GM12873 (cell line): ENCODE measurements around the gene FAM118A.

ENCODE experiments used
- TF ChIP-seq, protein P1 (sequence below): IDR thresholded peaks from 2 replicates; pipeline ENCODE4 v1.5.1; 2012; ENCODE audit warnings: low read depth, mild to moderate bottlenecking, moderate library complexity, low read length, control low read depth; ENCODE audit not compliant: insufficient read depth; ENCODE audit errors: missing control alignments

Gene FAM118A

DNA sequence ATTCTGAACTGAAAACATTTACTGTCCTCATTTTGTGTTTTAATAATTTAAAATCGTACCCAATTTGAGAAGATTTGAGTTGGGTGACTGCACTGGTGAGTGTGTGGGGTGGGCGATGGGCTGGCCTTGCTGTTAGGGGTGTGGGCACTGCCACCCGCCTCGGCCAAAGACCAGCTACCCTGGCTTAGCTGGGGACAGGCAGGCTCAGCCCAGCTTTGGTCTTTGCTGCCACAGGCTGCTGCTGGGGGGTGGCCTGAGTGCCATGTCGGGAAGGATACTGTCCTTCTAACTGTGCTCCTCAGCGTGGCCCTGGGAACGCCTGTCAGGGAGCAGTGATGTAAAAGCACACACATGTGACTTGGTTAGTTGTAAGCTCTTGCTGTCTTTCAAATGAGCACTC is 22.3 kb downstream of the FAM118A start:
- TF ChIP-seq, protein P1, sequence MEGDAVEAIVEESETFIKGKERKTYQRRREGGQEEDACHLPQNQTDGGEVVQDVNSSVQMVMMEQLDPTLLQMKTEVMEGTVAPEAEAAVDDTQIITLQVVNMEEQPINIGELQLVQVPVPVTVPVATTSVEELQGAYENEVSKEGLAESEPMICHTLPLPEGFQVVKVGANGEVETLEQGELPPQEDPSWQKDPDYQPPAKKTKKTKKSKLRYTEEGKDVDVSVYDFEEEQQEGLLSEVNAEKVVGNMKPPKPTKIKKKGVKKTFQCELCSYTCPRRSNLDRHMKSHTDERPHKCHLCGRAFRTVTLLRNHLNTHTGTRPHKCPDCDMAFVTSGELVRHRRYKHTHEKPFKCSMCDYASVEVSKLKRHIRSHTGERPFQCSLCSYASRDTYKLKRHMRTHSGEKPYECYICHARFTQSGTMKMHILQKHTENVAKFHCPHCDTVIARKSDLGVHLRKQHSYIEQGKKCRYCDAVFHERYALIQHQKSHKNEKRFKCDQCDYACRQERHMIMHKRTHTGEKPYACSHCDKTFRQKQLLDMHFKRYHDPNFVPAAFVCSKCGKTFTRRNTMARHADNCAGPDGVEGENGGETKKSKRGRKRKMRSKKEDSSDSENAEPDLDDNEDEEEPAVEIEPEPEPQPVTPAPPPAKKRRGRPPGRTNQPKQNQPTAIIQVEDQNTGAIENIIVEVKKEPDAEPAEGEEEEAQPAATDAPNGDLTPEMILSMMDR, result no peak

DNA sequence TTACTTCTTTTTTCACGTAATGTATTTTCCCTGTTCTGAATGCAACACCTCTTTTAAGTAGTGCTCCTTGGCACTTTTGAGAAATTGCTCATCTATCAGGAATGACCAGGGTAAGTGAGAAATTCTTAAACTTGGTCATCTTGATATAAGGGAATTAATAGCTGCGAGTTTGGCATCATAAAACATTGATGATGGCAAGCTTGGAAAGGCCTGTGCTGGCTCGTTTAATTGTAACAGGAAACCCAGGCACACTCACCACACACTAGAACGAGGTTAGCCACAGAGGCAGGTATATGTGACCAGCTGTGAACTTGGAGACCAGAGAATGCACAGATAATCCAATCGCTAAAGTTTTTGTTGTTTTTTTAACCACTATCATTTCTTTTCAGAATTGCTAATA is 24.3 kb downstream of the FAM118A start:
- TF ChIP-seq, protein P1, result no peak

DNA sequence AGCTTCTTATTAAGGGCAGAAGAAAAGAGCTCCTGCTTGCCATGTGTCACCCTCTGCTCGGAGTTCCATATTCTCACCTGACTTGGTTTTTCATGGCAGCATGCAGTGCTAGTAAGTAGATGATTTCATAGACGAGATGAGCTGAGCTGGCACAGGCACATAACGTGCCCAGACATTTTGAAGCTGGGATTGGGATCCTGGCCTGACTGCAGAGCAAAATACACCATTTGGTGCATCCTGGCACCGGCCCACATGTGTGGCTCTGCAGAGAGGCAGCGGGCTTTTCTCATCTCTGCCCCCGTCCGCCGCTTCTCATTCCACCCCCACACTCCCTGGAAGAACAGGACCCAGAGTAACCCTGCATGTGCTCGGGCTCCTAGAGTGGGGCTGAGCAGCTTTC is 24.8 kb downstream of the FAM118A start:
- TF ChIP-seq, protein P1, result no peak

DNA sequence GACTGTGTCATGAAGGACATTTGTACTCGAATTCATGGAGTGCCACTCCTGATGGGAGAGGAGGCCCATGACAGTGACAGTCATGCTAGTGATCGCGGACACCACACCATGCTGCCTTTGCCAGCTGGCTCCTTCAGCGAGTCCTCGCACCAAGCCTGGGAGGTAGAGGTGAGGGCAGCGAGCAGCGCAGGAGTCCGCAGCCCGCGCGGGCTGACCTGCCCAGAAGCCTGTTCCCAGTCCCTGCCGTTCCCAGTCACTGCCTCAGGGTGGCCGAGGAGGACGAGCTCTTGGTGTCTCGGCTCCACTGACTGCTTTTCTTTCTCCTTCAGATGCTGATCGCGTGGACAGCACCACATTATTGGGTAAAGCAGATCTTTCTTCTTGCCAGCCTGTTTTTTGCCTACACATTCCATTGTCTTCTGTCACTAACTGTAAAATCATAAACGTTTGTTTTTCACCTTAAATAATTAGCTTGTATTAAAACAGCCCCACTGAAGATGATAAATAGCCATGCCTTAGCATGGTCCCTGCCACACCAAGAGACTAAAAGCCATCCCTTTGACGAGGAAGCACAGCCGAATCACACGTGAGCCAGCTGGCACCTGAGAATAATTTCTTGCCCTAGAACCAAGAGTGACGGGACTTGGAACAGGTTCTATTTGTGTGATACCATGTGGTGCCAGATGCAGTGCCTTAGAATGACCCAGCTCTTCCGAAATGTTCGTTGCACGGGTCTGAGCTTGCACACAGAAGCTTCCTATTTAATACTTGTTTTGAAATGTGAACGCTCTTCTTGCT is 25.5 kb downstream of the FAM118A start:
- TF ChIP-seq, protein P1, result no peak

DNA sequence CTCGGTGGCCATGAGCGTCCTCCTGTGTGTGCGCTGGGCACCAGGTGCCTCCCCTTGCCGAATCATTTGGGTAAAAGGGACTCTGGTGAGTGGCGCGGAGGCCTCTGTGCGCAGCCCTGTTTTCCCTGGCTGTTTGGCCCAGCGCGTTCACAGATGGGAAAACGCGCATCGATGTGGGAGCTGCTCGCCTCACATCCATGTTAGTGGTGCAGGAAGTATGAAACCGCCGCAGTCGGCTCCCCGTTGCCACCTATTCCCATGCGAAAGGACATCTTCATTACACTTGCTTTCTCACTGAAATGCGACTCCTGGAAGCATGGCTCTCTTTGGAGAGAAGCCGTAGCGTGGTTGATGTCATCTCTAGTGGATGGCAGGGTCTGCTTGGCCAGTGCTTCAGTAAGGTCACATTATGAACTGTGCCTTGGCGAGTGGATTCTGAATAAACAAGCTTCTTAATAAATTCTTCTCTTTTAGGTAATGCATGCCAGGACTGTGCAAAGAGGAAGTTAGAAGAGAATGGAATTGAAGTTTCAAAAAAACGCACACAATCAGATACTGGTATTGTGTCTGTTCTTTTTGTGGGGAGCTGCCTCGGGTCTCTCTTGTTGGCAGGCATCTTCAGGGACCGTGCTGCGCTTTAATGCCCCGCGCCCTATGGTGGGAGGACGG is 26.3 kb downstream of the FAM118A start:
- TF ChIP-seq, protein P1, result no peak

DNA sequence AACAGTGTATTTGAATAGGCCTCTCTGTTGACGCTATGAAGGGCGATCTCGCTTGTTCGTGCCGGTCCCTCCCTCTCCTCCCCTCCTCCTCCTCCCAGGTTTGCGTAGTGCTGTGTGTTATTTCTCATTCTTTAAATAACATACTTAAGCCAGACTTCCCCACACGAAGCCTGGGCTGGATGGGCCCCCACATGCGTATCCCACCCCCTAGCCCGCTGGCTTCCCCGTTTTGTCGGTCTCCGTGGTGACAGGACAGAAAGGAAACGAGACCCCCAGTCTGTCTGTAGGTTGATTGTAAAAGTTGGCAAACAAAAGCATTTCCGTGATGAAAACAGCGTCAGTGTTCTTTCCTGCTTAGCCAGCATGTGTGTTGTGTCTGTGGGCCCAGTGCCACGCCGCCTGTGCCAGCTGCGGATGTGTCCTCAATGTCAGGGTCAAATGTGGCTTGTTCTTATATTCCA is 27.3 kb downstream of the FAM118A start:
- TF ChIP-seq, protein P1, result no peak

DNA sequence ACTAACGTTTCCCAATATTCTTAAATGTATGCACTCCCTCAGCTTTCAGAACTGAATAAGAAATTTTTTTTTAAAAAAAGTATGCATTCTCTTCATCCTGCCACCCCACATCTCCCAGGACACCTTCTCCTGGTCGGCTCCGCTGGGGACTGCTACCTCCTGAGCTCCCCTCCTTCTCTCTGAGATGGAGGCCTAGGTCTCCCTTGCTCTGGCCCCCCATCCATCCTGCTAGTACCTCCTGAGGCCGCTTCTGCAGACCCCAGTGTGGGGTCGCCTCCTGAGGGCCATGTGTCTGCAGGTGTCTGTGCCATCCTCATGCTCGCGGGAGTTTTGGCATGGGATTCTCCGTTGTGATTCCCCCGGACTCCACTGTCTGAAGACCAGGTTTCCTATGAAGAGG is 27.8 kb downstream of the FAM118A start:
- TF ChIP-seq, protein P1, result no peak
